ENCODE results near the gene ANKRD39. TPM values are rescaled to one million over a fixed set of nuclear protein-coding genes. Genes with fewer than 3 reads are reported as not detected.

The ANKRD39 gene
- total and polyA plus RNA-seq, 10 of the 15 experiments (the other 5 are each of a cell fraction or from before 2014, with no cell fraction given), result 7.4 to 36.2 (median 23.7) TPM

DNA sequence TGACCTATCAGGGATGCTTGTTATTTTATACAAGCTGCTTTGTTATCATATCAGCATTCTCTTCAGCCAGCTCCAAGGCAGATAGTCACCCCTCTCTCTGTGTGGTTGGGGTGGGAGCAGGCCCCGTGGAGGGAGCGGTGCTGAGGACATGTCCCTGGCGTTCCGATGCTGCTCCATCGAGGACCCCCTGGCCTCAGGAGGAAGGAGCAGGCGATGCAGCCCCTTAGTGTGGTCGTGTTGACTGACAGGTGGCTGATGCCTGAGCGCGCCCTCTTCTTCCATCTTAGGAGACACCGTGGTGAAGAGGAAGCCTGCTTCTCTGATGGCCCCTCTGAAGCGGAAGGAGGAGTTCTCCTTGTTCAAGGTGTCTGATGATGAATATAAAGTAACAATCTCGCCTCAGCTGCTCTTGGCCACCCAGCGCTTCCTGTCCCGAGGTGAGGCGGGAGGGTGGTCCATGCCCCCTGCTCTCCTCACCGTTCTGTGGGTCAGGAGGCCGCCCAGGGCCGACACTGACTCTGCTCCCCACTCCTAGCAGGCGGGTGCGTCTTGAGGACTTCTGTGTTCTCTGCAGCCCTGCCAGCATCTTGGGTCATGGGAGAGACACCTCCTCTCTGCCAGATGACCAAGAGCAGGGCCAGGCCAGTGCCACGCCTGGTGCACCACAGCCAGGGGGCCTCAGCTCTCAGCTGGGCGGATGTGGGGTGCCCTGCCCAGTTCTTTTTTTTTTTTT, 31.1 kb downstream of the ANKRD39 start:
- Histone ChIP-seq H3K27me3 (replicated peaks in 1 of 2; ENCODE audit: control insufficient read depth in 2 of 2, insufficient read depth in 2 of 2, low read length in 1 of 2) (no peaks in the 10 kb centered on the region), H3K27ac (ENCODE audit: control insufficient read depth, insufficient read depth) (no peak overlapping the region), H3K79me2 (ENCODE audit: control insufficient read depth, insufficient read depth, low read length) (peaks cover 2% of the 10 kb centered on the region; the same call in 1 of the 2 replicates), H3K36me3 (ENCODE audit: control insufficient read depth in 2 of 2, insufficient read depth in 2 of 2, low read length in 1 of 2) (peaks cover 7 to 17% of the 10 kb centered on the region in 2 experiments; a peak in 3 of 4 replicates), H3K9me3 (replicated peaks; ENCODE audit: control insufficient read depth, insufficient read depth, low read length) (no peaks in the 10 kb centered on the region), H3K4me2 (ENCODE audit: control insufficient read depth, insufficient read depth) (no peak overlapping the region), H3K9ac (ENCODE audit: control insufficient read depth, insufficient read depth, low read length) (no peak overlapping the region), H2AFZ (ENCODE audit: control insufficient read depth, low read depth, low read length) (no peak overlapping the region), H3K4me3 (no peak overlapping the region), H4K20me1 (ENCODE audit: control insufficient read depth, insufficient read depth) (no peaks in the 10 kb centered on the region), H3K4me1 (ENCODE audit: control insufficient read depth, insufficient read depth, low read length) (no peaks in the 10 kb centered on the region)
- no peak for FAIRE-seq
- WGBS (ENCODE audit: insufficient coverage, insufficient replicate concordance, low lambda C conversion rate, missing lambda C conversion rate), result 92% methylated on average over 22 of the region's 22 CpGs
- no peak for TF ChIP-seq JUND (IDR thresholded peaks at IDR 0.05; ENCODE audit: low read depth, low read length)
- TF ChIP-seq, protein P1, sequence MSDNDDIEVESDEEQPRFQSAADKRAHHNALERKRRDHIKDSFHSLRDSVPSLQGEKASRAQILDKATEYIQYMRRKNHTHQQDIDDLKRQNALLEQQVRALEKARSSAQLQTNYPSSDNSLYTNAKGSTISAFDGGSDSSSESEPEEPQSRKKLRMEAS (IDR thresholded peaks at IDR 0.05; ENCODE audit: low read depth, low read length), result no peak
- TF ChIP-seq, protein P2, sequence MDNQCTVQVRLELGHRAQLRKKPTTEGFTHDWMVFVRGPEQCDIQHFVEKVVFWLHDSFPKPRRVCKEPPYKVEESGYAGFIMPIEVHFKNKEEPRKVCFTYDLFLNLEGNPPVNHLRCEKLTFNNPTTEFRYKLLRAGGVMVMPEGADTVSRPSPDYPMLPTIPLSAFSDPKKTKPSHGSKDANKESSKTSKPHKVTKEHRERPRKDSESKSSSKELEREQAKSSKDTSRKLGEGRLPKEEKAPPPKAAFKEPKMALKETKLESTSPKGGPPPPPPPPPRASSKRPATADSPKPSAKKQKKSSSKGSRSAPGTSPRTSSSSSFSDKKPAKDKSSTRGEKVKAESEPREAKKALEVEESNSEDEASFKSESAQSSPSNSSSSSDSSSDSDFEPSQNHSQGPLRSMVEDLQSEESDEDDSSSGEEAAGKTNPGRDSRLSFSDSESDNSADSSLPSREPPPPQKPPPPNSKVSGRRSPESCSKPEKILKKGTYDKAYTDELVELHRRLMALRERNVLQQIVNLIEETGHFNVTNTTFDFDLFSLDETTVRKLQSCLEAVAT (IDR thresholded peaks at IDR 0.05), result no peak
- TF ChIP-seq, protein P3, sequence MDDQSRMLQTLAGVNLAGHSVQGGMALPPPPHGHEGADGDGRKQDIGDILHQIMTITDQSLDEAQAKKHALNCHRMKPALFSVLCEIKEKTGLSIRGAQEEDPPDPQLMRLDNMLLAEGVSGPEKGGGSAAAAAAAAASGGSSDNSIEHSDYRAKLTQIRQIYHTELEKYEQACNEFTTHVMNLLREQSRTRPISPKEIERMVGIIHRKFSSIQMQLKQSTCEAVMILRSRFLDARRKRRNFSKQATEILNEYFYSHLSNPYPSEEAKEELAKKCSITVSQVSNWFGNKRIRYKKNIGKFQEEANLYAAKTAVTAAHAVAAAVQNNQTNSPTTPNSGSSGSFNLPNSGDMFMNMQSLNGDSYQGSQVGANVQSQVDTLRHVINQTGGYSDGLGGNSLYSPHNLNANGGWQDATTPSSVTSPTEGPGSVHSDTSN (IDR thresholded peaks at IDR 0.05; ENCODE audit: insufficient replicate concordance, low read depth, low read length), result no peak
- TF ChIP-seq, protein P4, sequence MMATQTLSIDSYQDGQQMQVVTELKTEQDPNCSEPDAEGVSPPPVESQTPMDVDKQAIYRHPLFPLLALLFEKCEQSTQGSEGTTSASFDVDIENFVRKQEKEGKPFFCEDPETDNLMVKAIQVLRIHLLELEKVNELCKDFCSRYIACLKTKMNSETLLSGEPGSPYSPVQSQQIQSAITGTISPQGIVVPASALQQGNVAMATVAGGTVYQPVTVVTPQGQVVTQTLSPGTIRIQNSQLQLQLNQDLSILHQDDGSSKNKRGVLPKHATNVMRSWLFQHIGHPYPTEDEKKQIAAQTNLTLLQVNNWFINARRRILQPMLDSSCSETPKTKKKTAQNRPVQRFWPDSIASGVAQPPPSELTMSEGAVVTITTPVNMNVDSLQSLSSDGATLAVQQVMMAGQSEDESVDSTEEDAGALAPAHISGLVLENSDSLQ (IDR thresholded peaks at IDR 0.05), result no peak
- no peak for TF ChIP-seq EP300 (IDR thresholded peaks at IDR 0.05; ENCODE audit: borderline replicate concordance in 1 of 2, control insufficient read depth in 1 of 2, low read depth in 2 of 2, low read length in 2 of 2)
- no peak for TF ChIP-seq MYC (IDR thresholded peaks at IDR 0.05; ENCODE audit: insufficient read depth, insufficient read length, insufficient replicate concordance, low read length, severe bottlenecking)
- TF ChIP-seq HDAC6 (IDR thresholded peaks at IDR 0.05; ENCODE audit: unreplicated experiment), result no peak
- TF ChIP-seq HDAC2 (IDR thresholded peaks at IDR 0.05), result no peak
- TF ChIP-seq JUNB (IDR thresholded peaks at IDR 0.05), result no peak
- no peak for TF ChIP-seq HDGF (IDR thresholded peaks at IDR 0.05)
- TF ChIP-seq, protein P5, sequence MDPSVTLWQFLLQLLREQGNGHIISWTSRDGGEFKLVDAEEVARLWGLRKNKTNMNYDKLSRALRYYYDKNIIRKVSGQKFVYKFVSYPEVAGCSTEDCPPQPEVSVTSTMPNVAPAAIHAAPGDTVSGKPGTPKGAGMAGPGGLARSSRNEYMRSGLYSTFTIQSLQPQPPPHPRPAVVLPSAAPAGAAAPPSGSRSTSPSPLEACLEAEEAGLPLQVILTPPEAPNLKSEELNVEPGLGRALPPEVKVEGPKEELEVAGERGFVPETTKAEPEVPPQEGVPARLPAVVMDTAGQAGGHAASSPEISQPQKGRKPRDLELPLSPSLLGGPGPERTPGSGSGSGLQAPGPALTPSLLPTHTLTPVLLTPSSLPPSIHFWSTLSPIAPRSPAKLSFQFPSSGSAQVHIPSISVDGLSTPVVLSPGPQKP (IDR thresholded peaks at IDR 0.05; ENCODE audit: low read depth, low read length), result no peak
- intact Hi-C loops (cut with micrococcal nuclease; ENCODE audit: unreplicated experiment) (no loop called here), in situ Hi-C loops (cut with MboI) (no loop called here)
- ChIA-PET POLR2A (no interaction called here), SMC1A (ENCODE audit: uncharacterized antibody, unreplicated experiment) (no interaction called here), CTCF (no interaction called here), RAD21 (ENCODE audit: unreplicated experiment) (interaction anchor here (0.6 kb wide), 1 partner anchor 58 kb away, joined by 4 read pairs; no protein-coding TSS in a partner anchor)
- DNase-seq (ENCODE audit: low read depth, low spot score), result no peak
- BruUV-seq (replicated peaks), result no TSS peak
- no peak for ATAC-seq

Measured in GM12878 (cell line).